Stomach (tissue), 4 donors: ENCODE results near the gene SMARCB1.
"Not testable (repeated sequence)": the region's sequence is repeated elsewhere in the genome, so short reads cannot be mapped to it uniquely, and the experiment has no call there.

Experiments used
- CTCF ChIP-seq, 7 experiments: fragments of 450-650 bp in 4 of 7; fragments of 200-600 bp in 3 of 7; sonication (generic) in 3 of 7; IDR thresholded peaks; one replicate each; pipeline ENCODE4 v1.5.1; 2016 to 2019; ENCODE audit warnings: antibody characterized with exemption in 7 of 7, control low read depth in 2 of 7, mild to moderate bottlenecking in 1 of 7
- EP300 ChIP-seq: sonication (generic); formaldehyde crosslinking; IDR thresholded peaks from one replicate; pipeline ENCODE4 v1.6.1; 2017; ENCODE audit warnings: antibody characterized with exemption

GRCh38 chr22:23860187-23860586 is 73.4 kb downstream of the SMARCB1 start:
- TF ChIP-seq CTCF (IDR thresholded peaks at IDR 0.05); EP300: not testable (repeated sequence)
